Activated CD4-positive, alpha-beta T cell treated with anti-CD3 and anti-CD28 coated beads, Interleukin-2, amount 50 U/mL, for 16 hours (primary cell): ENCODE measurements around the gene PDE8A.
"Not testable (repeated sequence)": the region's sequence is repeated elsewhere in the genome, so short reads cannot be mapped to it uniquely, and the experiment has no call there.

ENCODE experiments used
- DNase-seq: peaks from one replicate; pipeline ENCODE4 v3.0.0-alpha.2; 2020

The PDE8A gene

GRCh38 chr15:84962955-84963354 lies 18.7 kb upstream of the PDE8A start:
- no peak for DNase-seq

- no peak for DNase-seq
Measured at GRCh38 chr15:84967380-84967779, 14.3 kb upstream of the PDE8A start.

DNA sequence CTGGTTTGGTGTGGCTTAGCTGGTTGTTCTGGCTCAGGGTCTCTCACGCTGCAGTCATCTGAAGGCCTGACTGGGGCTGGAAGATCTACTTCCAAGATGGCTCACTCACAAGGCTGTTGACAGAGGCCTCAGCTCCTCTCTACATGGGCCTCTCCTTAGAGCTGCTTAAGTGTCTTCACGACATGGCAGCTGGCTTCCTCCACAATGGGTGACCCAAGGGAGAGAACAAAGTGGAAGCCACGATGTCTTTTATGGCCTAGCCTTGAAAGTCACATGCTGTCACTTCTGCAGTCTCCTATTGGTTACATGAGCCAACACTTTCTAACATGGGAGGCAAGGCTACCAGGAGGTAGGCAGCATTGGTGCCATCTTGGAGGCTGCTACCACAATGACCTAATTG lies 13.4 kb upstream of the PDE8A start:
- DNase-seq = no peak

DNA sequence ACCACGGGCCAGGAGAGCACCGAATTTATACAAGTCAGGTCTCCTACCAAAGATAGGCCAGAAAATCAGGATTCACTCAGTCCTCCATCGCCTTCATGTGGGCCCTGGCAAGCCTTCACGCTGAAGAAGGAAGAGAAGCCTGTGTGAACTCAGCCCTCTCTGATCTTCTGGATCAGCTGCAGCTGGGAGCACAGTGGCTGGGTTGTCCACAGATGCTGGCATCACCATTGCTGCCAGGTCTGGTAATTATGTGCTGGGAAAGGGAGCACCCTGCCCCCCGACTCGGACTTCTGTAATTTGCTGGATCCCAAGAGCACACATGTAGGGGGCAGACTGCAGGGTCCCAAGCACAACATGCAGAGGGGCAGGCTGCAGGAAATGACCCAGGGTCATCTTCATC lies 12.4 kb upstream of the PDE8A start:
- no peak for DNase-seq

GRCh38 chr15:84970843-84971242 lies 10.8 kb upstream of the PDE8A start:
- no peak for DNase-seq

DNA sequence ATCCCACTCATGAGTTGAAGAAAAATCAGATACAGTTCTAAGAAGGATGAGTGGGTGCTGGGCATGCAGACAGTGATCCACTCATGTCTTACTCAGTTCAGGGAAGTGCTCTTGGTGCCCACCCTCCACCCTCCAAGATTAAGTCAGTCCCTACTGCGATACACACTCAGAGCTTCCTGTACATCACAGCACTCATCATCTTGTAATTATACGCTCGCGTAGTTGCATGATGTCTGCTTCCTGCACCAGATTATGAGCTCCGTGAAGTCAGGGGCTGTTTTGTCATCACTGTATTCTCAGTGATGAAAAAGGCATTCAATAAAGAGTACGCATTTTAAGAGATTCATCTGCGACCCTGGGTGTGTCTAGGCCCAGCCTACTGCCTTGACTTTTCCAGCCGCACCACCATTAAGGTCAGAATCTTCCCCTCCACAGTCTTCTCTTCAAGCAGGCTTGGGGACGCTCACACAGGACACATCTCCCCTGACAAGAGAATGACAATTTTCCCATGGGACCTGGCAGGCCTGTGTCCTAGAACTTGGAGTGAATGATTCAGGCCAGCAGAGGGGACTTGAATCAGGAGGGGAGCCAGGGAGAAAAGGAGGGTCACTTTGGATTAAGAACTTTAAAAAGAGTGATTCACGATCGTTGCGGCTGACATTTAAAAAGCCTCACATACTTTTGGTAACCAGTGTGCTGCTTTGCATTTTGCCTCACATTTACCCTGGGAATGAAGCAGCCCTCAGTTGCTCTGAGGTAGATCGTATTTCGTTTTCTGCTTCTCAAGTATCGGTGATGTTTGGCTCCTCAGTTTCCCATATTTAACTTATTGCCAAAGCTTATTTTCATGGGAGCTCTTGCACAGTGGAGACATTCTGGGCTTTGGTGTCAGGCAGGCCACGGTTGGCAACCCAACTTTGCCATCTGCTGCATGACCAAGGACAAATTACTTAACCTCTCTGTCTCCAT lies 7.9 kb upstream of the PDE8A start:
- DNase-seq = no peak

- DNase-seq = no peak
Measured at GRCh38 chr15:84975871-84976351, 5.7 kb upstream of the PDE8A start.

GRCh38 chr15:84976746-84977345 lies 4.8 kb upstream of the PDE8A start:
- no peak for DNase-seq

GRCh38 chr15:84979651-84980050 lies 2.0 kb upstream of the PDE8A start:
- no peak for DNase-seq

- DNase-seq = peak; percentile 81
Measured at GRCh38 chr15:84980196-84981053, 1.2 kb upstream of the PDE8A start.

DNA sequence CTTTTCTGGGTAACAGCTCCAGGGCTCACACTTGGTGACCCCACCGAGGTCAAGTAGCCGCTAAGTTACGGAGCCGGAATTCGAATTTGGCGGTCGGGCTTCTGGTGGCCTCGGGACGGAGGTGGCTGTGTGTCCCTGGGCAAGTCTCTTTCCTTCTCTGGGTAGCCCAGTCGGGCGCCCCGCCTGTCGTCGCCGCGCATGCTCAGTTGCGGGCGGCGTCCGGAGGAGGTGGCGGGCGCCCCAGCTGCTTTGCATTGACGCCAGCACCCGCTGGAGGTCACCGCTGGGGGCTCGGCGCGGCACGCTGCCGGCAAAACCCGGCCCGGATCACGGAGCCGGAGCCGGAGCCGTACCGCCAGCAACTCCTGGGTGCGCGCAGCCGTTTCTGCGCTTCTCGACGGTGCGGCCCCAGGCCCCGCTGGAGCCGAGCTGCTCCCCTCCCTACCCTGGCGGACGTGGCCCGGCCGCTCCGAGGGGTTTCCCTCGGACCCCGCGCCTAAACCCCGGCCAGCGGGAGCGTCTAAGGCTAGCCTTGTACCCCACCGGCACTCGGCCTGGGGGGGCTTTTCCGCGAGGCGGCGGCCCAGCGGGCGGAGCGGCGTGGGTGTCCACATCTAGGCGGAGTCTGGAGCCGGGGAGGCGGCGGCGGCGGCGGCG lies 474 bp upstream of the PDE8A start:
- DNase-seq = peak; percentile 96

DNA sequence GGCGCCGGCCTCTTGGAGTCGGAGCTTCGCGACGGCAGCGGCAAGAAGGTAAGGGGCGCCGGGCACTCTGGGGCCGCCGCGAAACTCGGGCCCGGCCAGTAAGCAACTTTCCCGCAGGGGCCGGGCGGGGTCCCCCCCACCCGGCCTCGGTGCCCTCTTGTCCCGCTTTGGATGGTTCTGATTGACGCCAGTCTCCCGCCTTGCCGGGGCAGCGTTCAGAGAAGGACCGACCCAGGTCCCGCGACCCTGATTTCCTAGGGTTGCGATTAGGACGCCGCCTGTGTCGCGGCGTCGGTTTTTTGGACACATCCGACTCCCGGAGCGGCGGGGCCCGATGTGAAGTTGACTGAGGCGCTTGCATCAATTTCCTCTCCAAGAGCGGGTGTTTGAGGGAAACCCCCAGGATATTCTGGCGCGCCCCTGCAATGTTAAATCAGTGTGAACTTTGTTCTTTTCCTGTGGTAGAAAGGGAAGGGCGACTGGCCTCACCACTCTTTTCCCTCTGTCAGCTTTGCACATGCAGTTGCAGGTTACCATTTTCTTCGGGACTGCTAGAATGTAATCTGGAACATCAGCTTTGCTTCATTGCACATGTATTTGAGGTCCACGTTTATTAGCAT lies 755 bp downstream of the PDE8A start:
- DNase-seq = peak; percentile 42

- no peak for DNase-seq
Measured at GRCh38 chr15:84983294-84983693, 1.6 kb downstream of the PDE8A start.

GRCh38 chr15:84983711-84984110 lies 2.1 kb downstream of the PDE8A start:
- DNase-seq = no peak

DNA sequence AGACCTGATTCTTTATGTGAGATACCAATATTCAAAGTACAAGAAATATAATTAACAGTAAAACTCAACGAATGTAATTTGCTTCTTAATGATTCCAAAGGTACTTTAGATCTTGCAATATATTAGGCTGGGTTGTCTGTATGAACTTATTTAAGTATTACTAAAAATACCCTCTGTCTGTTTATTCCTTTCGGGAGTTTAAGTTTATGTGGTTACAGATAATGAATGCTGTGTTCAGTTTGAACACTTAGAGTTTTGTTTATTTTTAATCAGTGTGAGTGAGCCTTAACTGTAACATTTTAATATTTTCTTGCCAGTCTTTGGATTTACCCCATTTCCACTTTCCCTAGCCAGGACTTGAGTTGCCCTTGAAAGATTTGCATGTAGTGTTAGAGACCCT lies 3.5 kb downstream of the PDE8A start:
- no peak for DNase-seq

DNA sequence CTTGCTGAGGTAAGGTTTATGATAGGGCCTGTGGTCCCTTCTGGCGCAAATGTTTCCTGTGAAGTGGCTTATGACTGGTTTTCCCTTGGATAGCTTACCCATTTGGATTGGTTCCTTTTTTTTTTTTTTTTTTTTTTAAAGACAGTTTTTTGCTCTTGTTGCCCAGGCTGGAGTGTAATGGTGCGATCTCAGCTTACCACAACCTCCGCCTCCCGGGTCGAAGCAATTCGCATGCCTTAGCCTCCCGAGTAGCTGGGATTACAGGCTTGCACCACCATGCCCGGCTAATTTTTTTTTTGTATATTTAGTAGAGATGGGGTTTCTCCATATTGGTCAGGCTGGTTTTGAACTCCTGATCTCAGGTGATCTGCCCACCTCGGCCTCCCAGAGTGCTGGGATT lies 5.7 kb downstream of the PDE8A start:
- not testable (repeated sequence) for DNase-seq

DNA sequence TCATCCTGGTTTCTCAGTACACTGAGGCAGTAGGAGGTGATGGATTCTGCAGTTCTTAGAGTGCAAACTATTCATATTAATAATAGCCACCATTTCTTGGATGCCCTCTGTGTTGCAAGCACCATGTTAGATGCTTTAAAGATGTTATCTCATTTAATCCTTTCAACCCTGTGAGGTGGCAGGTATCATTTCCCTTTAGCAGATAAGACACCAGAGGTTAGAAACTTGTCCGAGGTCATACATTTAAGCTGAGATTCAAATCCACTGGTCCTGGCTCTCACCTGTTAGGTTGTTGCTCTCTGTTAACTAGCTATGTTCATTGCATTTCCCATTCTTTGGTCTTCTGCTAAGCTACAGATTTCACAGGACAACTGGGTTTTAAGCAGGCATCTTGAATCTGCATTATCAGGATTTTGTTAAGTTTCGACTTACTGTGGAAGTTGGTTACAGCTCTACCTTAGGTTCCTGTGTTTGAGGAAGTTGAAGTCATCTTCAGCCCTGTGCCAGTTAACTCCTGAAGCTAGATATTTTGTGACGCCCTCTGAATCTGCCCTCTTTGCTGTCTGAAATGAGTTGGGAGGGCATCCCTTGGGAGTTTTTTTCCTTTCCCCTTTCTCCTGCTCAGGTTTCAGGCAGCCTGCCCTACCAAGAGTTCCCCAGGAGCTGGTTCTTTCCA lies 6.4 kb downstream of the PDE8A start:
- DNase-seq = peak; percentile 16

GRCh38 chr15:84988909-84989644 lies 7.4 kb downstream of the PDE8A start:
- no peak for DNase-seq

DNA sequence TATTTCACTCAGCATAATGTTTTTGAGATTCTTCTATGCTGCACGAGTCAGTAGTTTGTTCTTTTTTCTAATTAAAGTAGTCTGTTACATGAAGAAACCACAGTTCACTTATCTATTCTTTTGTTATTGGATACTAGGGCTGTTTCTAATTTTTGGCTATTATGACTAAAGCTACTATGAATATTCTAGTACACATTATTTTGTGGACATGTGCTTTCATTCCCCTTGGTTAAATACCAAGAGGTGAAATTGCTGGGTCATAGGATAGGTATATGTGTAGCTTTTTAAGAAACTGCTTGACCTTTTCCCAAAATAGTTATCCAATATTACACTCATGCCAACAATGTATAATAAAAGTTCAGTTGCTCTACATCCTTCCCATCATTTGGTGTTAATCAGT lies 8.9 kb downstream of the PDE8A start:
- no peak for DNase-seq

- no peak for DNase-seq
Measured at GRCh38 chr15:84991014-84991712, 9.5 kb downstream of the PDE8A start.
